Anterior cingulate cortex (tissue), 58 donors: ENCODE results near the gene GPR179.

ENCODE experiments used
- DNase-seq, 58 donors: peaks; one replicate each; lab custom pipeline; 2025; lab: John Stamatoyannopoulos, UW

Gene GPR179, protein sequence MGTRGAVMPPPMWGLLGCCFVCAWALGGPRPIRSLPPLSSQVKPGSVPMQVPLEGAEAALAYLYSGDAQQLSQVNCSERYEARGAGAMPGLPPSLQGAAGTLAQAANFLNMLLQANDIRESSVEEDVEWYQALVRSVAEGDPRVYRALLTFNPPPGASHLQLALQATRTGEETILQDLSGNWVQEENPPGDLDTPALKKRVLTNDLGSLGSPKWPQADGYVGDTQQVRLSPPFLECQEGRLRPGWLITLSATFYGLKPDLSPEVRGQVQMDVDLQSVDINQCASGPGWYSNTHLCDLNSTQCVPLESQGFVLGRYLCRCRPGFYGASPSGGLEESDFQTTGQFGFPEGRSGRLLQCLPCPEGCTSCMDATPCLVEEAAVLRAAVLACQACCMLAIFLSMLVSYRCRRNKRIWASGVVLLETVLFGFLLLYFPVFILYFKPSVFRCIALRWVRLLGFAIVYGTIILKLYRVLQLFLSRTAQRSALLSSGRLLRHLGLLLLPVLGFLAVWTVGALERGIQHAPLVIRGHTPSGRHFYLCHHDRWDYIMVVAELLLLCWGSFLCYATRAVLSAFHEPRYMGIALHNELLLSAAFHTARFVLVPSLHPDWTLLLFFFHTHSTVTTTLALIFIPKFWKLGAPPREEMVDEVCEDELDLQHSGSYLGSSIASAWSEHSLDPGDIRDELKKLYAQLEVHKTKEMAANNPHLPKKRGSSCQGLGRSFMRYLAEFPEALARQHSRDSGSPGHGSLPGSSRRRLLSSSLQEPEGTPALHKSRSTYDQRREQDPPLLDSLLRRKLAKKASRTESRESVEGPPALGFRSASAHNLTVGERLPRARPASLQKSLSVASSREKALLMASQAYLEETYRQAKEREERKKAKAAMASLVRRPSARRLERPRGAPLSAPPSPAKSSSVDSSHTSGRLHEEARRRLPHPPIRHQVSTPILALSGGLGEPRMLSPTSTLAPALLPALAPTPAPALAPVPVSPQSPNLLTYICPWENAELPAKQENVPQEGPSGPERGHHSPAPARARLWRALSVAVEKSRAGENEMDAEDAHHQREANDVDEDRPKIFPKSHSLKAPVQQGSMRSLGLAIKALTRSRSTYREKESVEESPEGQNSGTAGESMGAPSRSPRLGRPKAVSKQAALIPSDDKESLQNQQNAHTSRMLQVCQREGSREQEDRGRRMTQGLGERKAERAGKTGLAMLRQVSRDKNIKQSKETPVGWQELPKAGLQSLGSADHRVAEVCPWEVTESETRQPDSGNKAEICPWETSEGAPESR (N-terminal part only)

DNA sequence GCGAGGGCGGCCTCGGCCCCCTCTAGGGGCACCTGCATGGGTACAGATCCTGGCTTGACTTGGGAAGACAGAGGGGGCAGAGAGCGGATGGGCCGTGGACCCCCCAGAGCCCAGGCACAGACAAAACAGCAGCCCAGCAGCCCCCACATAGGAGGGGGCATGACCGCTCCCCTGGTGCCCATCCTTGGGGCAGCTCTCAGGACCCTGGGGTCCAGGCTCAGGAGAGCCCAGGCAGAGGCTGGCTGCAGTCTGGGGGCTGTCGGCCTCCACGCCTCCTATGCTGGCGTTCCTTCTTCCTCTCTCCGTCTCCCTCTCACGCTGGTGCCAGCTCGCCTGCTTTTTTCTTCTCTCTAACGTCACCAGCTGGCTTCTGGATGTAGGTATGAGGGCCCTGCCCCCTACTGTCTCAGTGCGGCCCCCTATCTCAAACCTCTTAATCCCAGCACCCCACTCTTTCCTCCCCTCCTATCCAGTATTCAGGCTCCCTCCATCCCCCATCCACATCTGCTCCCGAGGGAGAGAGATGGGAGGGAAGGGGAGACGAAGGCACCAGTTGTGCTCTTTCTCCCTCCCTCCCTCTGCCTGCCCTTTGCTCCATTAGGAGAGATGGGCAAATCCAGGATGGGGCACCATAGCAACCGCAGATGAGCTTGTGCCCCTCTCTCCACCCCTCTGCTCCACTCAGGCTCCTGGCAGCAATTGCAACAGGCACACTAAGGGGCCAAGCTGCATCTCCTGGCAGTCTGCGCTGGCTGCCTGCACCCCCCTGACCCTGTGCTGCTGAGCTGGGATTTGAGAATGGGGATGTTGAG, at the start of gene GPR179:
Gene GPR179, minus strand, starts transcription at position 349 of the 812 bp plus-strand sequence. Its CDS starts 167 bp downstream, at position 182.
- DNase-seq = peak in 2 of 58 donors; percentile 9 to 32

DNA sequence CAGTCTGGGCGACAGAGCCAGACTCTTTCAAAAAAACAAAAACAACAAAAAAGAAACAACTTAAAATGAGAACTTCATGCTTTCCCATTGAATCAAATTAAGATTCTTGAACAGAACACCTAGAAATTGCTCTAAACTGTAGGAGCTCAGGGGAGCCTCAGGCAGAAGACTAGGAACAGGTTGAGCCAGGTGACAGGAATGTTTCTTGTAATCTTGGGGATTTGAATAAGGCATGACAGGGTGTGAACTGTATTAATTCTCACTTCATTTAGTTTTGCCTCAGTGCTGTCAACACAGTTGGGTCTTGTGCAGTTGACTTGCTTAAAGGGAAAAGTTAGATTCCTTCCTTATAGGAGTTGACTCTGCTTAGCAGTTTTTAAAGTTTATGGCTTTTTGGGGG, 35.7 kb upstream of the GPR179 start:
- no peak for DNase-seq

DNA sequence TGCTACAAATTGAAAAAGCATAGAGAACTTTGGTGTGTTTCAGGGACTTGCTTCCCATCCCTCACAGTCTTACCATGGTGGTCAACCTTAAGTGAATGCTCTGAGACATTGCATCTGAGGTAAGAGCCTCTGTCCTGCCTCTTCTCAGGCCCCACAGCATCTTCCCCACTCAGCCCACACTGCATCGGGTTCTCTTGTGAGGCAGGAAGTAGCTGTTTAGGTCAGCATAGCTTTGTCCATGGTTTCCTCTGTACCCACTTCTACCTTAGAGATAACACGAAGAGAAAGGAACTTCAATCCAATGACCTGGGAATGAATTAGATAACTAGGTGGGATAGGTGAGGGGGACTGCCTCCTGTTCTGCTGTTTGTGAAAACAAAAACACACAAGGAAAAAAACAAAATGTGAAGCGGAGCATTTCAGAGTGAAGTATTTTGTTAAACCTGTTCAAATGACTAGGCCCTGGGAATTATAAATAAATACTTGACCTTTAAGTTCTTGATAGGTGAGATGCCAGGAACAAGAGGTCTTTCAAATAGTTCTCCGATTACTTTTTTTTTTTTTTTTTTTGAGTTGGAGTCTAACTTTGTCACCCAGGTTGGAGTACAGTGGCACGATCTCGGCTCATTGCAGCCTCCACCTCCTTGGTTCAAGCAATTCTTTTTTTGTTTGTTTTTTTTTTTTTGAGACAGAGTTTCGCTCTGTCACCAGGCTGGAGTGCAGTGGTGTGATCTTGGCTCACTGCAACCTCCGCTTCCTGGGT, 25.5 kb upstream of the GPR179 start:
- DNase-seq = no peak

DNA sequence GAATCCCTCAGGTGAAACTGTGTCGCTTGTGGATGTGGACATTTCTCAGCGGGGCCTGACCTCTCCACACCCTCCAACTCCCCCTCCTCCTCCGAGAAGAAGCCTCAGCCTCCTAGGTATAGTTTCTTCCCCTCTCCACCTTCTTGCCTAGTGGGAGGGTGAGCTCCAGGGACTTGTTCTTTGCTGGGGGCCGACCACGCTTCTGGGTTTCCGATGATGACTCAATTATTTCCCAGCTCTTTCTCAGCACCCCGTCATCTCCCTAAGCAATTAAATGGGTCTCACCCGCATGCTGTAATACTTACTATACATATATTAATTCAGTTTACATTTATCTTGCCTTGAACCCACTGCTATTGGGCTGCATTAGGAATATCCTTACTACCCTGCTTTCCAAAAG, 21.0 kb upstream of the GPR179 start:
- peak in 1 of 58 donors; percentile 18 for DNase-seq

DNA sequence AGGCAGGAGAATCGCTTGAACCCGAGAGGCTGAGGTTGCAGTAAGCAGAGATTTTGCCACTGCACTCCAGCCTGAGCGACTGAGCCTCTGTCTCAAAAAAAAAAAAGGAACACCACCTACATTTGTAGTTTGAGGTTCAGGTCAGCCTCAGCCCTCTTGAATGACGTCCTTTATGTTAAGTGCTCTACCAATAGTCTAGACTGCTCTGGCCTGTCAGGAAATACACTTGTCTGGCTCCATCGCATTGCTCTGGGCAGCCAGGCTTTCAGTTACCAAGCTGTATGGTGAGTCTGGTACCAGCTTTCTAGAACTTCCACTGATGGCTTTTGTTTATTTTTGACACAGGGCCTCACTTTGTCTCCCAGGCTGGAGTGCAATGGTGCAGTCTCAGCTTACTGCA, 19.3 kb upstream of the GPR179 start:
- DNase-seq = no peak

DNA sequence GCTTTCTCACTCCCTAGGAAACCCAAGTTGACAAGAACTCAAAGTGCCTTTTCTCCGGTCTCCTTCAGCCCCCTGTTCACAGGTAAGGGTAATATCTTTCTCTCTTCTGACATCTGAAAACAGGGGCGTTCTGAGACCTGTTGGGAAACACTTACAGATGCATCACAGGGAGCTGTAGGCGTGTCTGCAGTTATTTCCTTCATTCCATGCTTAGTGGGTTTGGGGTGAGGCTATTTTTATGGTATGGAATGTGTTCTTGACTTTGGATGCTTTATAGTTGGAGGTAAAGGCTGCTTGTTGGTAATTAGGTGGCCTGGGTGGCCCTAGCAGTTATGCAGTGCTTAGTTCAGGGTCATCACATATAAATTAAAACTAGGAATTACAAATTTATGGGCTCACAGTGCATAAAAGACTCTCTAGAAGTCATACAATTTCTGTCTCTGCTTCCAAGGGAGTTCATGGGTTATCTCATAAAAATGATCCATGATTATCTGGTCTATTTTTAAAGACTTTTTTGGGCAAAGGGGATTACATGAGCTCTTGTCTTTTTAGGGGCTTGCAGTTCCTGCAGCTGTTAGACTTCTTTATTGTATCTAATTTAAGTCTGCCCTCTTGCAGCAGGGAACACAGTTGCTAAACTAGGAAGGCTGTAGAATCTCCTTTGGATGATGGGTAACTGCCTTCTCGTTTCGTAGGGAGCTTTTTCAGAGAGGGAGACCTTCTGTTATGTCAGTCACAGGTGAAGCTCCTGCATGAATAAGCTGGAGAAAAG, 18.1 kb upstream of the GPR179 start:
- no peak for DNase-seq

DNA sequence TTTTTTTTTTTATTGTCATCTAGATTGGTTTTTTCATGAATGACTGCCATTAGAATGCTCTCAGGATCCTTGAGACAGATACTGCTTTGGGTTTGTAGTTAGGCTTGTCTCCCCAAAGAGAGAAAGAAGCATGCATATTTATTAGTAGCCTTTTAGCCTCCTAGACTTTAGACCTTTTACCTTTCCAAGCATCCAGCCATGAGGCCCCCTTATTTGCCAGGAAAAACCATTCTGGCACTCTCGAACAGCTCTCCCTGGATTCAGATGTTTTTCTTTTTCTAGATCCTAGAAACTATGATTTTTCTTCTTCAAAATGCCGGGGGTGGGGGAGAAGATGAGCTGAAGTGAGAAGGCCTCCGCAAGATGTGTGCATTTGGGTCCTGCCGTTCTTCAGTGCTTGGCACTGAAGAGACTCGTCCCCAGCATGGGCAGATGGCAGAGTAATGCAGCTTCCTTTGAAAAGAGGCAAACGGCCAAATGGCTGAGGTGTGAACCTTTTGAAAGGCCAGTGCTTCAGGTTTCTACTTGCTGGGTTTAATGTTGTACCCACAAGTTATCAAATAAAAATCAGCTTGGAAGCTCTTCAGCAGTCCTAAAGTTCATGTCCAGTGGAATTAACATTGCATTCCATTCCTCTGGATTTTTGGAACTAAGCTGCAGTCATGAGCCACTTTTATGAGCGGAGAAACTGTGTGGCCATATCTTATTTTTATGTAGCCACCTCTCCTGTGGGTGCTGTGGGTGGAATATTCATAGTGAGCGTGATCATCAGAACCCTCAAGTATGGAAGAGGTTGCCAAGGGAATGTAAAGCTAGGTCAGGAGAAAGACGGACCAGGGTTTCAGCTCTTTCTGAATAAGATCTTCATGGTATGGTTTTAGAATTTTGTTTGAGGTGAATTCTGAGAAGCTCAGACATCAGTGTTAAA, 15.1 kb upstream of the GPR179 start:
- DNase-seq = peak in 16 of 58 donors; percentile 9 to 54 (median 34)

DNA sequence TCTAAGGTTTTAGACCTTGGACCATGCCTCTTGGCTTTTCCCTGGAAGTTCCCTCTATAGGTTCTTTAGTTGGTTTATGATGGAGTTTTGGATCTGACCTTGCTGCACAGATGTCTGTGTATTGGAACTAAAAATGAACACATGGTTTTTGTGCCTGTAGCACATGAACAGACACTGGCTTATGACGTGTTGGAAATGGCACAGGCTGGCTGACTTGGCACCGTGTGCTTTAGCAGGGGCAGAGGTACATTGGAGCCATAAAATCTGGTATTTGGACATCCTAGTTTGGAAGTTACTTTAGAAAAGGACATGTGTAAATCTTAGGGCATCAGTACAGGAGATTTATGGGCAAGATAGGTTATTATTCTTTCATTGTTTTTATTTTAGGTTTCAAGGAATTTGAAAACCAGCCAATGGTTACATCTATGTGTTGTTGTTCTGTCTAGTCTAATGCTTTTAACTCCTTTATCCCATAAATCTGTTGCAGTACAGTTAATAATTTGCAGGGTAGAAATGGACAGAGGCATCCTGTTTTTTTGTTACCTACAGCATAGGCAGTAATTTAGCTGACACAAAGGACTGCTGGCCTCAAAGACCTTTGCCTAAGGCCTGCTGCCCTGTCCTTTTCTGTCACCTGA, 13.8 kb upstream of the GPR179 start:
- DNase-seq = peak in 1 of 58 donors; percentile 15

DNA sequence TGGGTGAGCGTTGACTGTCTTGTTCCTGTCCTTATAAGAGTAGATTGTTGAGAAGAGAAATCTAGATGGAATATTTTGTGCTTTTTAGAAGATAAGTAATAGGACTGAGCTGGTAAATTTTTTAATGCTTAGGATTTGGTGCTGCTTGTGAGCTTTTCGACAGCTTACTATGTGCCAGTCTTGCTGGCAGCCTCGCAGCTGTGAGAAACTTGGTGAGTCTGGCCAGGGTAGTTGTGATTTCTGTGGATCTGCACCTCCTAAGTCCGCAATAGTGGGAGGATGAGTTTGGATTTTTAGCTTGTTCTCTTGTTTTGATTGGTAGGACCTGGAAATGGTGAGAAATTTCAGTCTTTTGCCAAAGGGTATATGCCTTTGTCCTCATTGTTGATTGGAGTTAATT, 11.5 kb upstream of the GPR179 start:
- peak in 10 of 58 donors; percentile 5 to 51 (median 27) for DNase-seq

DNA sequence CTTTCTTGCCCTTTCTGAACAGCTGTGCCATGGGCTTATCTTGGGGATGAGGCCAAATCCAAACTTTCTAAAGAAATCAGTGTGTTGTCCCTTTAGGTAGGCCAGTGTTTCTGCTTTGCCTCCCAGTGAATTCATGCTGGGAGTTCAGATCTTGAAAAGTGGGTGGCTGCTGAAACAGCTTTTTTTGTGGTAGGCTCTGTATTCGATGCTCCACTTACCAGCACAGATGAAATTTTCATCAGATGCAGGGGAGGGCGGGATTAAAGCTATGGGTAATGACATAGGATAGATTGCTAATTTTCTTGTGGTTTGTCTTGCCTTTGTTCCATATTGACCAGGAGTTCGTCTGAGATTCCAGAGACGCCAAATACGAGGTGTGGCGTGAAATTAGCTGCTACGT, 10.7 kb upstream of the GPR179 start:
- DNase-seq = peak in 1 of 58 donors; percentile 19

DNA sequence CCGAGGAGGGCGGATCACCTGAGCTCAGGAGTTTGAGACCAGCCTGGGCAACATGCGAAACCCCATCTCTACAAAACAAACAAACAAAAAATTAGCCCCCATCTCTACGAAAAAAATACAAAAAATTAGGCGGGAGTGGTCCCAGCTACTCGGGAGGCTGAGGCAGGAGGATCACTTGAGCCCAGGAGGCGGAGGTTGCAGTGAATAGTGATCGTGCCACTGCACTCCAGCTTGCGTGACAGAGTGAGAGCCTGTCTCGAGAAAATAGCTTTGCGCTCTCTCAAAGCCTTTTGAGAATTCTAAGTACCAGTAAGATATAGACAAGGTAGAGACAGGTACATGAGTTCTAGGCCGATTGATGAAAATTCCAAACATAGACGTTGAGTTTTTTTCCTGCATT, 9.9 kb upstream of the GPR179 start:
- no peak for DNase-seq

DNA sequence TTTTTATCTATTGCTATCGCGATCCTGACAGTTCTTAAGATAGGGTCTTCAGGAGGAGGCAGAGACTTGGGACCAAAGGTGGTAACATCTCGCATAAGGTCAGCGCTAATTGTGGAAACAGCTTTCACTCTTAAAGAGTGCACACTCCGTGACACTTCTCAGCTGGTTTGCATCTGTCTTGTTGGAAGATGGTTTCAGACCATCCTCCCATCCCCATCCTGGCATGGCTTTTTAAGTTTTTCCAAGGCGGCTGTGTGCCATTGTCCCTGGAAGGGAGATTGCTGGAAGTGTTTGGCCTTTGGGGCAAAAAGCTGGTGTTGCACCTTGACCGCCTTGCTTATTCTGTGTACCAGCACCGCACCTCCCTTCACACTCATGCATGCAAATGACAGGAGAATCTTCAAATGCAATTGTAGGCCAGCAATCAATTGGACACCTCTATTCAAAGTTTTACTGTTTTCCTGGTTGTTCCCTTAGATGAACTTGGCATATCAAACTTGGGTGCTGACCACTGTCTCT, 9.4 kb upstream of the GPR179 start:
- DNase-seq = no peak

DNA sequence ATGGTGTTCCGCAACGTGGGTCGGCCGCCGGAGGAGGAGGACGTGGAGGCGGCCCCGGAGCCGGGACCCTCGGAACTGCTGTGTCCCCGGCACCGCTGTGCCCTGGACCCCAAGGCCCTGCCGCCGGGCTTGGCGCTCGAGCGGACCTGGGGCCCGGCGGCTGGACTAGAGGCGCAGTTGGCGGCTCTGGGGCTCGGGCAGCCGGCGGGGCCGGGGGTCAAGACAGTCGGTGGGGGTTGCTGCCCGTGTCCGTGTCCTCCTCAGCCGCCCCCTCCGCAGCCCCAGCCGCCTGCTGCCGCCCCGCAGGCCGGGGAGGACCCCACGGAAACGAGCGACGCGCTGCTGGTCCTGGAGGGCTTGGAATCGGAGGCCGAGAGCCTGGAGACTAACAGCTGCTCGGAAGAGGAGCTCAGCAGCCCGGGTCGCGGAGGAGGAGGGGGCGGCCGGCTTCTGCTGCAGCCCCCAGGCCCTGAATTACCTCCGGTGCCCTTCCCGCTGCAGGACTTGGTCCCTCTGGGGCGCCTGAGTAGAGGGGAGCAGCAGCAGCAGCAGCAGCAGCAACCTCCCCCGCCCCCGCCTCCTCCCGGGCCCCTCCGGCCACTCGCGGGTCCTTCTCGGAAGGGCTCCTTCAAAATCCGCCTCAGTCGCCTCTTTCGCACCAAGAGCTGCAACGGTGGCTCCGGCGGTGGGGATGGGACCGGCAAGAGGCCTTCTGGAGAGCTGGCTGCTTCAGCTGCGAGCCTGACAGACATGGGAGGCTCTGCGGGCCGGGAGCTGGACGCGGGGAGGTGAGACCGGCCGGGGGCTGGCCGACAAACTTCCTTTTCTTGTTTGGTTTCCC, 8.7 kb upstream of the GPR179 start:
- DNase-seq = peak in 13 of 58 donors; percentile 14 to 50 (median 21)

DNA sequence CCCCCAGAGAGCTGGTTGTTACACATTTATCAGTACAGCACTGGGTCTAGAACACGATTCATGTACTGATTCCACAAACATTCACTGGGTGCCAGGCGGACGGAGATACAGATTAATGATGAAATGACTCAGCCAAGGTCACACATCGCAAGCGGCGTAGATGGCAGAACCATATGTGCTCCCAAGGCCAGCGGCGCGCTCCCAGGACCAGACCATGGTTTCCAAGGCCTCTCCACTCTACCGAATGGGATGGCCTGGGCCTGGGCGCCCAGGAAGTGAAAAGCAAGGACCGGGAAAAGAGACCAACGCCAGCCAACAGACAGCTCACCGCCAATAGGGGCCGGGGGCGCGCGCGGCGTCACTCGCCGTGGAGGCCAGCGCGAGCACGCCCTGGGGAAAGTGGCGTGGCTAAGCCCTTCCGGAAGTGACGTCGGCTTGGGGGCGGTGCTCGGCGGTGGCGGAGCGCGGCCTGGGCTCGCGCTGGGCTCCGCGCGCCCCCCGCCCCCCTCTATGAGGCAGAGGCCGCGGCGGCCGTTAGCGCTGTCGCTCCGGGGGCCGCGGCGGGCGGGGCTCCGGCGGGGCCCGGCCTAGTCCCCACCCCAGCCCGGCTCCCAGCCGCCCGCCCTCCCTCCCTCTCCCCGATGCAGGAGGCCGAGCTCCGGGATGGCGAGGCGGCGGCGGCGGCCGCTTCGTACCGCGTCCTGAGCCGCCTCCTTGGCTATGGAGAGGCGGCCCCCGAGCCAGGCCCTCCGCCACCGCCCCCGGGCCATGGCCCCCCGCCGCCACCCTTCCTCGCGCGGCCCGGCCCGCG, 7.9 kb upstream of the GPR179 start, which contains the start of gene SOCS7:
Gene SOCS7, plus strand, starts transcription at position 433 of the 811 bp plus-strand sequence. Its CDS starts 209 bp downstream, at position 642.
- DNase-seq = peak in 57 of 58 donors; percentile 39 to 95 (median 87)
